ENCODE data around the gene C16orf87.
A peak's percentile ranks its signal among the peaks of the same experiment; 100 is the strongest.
"Not testable (repeated sequence)": the region's sequence is repeated elsewhere in the genome, so short reads cannot be mapped to it uniquely, and the experiment has no call there.

Gene C16orf87, protein sequence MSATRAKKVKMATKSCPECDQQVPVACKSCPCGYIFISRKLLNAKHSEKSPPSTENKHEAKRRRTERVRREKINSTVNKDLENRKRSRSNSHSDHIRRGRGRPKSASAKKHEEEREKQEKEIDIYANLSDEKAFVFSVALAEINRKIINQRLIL

DNA sequence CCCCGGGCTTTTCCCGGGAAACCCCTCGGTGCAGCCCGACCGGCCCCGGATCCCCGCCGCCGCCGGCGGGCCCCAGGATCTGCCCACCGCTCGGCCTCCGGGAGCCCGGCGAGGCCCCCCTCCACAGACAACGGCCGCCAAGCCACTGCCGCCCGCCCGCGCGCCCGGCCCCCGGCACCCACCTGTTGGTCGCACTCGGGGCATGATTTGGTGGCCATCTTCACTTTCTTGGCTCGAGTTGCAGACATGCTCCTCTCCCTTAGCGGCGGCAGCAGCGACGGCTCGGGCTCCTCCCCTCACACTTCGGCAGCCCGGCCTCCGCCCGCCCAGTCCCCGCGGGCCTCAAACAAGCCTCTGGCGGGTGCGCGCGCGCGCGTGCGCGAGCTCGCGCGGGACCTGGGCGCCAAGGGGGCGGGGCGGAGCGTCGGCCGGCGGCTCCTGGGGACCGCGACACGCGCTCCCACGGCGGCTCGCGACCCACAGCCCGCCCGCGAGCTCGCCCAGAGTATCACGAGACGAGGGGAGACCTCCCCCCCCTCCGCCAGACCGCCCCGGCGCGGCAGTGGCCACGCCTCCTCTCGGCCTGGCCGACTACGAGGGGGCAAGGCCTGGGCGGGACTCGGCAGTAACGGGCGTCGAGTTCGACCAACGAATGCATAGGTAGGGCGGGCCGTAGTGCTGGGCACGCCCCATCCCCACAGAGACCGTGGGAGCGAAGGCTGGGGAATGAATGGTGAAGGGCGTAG lies at the start of gene C16orf87:
C16orf87 (minus strand) TSS at position 279 of the 746 bp plus-strand sequence; CDS start at position 248, 31 bp downstream.
- DNase-seq: peak; percentile 92 to 94

DNA sequence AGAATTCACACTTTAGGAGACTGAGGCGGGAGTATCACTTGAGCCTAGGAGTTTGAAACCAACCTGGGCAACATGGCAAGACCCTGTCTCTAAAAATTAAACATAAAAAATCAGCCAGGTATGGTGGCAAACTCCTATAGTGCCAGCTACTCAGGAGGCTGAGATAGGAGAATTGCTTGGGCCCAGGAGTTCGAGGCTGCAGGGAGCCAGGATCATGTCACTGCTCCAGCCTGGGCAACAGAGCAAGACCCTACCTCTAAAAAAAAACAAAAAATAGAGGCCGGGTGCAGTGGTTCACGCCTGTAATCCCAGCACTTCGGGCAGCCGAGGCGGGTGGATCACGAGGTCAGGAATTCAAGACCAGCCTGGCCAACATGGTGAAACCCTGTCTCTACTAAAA lies 44.3 kb upstream of the C16orf87 start:
- no peak for DNase-seq

DNA sequence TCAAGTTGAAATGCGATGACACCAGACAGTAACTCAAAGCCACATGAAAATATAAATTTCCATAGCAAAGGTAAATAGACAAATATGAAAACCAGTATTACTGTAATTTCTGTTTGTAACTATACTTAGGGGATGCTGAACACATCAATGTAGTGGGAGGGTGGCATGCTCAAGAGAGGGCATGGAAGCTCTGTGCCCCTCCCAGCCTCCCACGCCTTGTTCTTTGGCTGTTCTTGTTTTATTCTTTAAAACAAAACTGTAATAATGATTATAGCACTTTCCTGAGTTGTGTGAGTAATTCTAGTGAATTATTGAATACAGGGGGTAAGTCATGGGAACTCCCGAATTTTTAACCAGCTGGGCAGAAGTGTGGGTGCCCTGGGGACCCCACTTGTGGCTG lies 42.2 kb upstream of the C16orf87 start:
- DNase-seq: no peak

GRCh38 chr16:46871597-46871996 lies 40.6 kb upstream of the C16orf87 start:
- no peak for DNase-seq

DNA sequence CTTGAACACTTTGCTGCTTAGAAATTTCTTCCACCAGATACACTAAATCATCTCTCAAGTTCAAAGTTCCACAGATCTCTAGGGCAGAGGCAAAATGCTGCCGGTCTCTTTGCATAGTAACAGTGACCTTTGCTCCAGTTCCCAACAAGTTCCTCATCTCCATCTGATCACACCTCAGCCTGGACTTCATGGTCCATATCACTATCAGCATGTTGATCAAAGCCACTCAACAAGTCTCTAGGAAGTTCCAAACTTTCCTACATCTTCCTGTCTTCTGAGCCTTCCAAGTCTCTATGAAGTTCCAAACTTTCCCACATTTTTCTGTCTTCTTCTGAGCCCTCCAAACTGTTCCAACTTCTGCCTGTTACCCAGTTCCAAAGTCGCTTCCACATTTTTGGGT lies 37.9 kb upstream of the C16orf87 start:
- DNase-seq: not testable (repeated sequence)

- DNase-seq: not testable (repeated sequence)
Observed at GRCh38 chr16:46867486-46867885, 36.5 kb upstream of the C16orf87 start.

DNA sequence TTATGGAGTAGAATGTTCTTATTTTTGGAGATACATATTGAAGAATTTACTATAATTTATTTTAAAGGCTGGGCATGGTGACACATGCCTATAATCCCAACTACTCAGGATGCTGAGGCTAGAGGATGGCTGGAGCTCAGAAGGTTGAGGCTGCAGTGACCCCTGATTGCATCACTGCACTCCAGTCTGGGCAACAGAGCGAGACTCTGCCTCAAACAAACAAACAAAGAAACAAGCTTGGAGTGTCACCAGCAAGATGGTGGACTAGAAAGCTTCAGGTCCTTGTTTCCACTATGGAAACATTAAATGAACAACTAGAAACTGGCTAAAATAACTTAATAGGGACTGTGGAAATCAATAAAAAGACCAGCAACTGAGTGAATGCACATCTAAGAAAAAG lies 35.3 kb upstream of the C16orf87 start:
- no peak for DNase-seq

GRCh38 chr16:46862555-46863447 lies 31.8 kb upstream of the C16orf87 start:
- no peak for DNase-seq

DNA sequence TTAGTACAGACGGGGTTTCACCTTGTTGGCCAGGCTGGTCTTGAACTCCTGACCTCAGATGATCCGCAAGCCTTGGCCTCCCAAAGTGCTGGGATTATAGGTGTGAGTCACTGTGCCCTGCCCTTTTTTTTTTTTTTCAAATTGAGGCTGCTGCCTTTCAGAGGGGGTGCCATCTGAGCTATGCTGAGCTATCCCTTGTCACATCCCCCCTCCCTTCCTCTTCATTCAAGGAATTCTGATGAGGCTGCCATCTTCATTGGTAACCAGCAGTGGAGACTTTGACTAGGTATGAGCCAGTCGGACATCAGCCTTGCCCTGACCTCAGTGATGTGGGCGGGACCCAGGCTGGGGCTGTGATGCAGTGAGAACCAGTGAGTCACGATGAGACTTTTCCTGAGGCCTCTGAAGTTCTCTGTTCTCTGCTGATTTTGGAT lies 28.8 kb upstream of the C16orf87 start:
- DNase-seq: peak in 1 of 2 donors; percentile 61

GRCh38 chr16:46858151-46858550 lies 27.2 kb upstream of the C16orf87 start:
- DNase-seq: no peak

- DNase-seq: no peak
Observed at GRCh38 chr16:46857368-46857945, 26.5 kb upstream of the C16orf87 start.

GRCh38 chr16:46855389-46855788 lies 24.4 kb upstream of the C16orf87 start:
- DNase-seq: no peak

- no peak for DNase-seq
Observed at GRCh38 chr16:46854846-46855245, 23.9 kb upstream of the C16orf87 start.

DNA sequence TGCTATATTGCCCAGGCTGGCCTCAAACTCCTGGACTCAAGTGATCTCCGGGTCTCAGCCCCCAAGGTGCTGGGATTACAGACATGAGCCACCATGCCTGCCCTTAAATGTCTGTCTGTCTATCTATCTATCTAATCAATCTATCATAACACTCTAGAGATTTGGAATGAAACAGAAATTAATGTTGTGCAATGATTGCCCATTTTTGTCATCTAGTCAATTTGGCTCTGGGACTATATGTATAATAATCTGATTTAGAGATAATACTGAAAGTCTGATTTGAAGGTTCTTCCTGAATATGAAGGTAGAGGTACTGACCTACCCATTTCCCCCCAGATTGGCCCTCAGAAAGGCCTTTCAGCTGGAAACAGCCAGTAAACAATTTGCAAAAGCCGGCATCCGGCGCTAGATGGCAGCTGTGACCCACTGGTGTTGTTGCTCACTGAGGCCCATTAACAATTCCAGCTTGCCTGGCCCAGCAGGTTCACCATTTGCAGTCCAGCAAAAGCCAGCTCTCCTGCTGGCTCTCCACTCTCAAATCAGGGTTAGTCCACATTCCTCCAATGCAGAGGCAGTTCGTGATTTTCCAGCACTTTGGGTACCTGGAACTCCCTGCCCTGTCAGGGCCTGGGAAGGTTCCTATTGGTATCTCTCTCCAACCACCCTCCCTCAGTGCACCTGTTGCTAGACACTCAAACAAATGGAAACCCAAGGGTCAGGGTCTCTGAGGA lies 22.9 kb upstream of the C16orf87 start:
- DNase-seq: peak; percentile 52 to 65

DNA sequence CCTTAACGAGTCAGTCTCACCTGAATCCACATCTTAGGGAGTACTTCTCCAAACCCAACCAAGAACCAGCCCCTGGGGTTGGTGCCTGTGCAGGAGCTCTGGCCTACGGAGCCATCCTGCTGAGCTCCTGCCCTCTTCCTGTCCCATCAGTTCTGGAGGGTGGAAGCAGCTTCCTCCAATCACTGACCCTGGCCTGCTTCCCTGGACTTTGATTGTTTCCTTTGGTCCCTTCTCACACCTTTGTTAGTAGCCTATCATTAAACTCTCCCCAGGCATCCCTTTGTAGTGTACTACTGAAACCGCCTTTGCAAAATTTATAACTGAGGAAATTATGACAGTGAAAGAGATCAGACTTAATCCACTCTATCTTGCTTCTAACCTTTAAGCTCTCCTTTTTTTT lies 21.1 kb upstream of the C16orf87 start:
- no peak for DNase-seq

GRCh38 chr16:46850619-46851555 lies 19.9 kb upstream of the C16orf87 start:
- no peak for DNase-seq

DNA sequence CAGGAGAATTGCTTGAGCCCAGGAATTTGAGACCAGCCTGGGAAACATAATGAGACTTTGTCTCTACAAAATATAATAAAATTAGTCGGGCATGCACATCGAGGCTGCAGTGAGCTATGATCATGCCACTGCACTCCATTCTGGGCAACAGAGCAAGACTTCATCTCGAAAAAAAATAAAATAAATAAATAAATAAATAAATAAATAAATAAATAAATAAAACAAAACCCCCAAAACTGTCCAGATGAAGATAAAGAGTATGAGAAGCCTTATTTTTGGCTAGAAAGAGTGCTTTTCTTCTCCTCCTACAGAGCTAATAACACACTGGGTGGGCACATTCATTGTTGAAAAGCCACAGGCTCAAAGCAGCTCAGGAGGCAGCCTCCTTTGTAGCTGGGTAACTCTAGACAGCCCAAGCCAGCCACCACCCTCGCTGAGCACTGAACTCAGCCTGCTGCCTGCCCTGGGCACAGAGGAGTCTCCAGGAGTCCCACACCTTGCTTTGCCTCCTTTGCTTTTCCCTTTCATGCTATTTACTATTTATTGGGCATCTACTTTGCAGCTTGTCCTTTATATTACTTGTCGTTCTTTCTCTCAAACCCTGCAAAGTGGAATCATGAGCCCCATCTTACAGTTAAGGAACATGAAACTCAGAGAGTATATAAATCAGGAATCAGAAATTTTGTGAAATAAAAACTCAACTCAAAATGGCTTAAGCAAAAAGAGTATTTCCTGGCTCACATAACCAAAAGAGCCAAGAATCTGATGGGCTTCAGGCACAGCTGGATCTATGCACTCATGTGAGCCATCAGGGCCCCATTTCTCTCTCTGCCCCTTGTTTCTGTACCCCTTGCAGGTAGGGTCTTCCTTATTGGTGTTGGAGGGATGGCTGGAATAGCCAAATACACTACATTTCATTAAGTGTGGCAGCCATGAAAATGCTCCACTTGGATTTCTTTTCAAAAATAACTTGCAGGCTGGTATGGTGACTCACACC lies 18.1 kb upstream of the C16orf87 start:
- DNase-seq: no peak

DNA sequence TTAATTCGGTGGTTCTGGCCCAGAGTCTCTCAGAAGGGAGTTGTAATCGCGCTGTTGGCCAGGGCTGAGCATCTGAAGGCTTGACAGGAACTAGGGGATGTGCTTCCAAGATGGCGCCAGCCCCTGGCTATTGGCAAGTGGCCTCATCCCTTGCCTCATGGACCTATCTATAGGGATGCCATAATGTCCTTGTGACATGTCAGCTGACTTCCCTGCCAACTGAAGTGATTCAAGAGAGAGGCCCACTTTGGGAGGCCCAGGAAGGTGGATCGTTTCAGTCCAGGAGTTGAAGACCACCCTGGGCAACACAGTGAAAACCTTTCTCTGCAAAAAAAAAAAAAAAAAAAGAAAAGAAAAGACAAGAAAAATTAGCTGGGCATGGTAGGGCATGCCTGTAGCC lies 15.0 kb upstream of the C16orf87 start:
- DNase-seq: no peak

DNA sequence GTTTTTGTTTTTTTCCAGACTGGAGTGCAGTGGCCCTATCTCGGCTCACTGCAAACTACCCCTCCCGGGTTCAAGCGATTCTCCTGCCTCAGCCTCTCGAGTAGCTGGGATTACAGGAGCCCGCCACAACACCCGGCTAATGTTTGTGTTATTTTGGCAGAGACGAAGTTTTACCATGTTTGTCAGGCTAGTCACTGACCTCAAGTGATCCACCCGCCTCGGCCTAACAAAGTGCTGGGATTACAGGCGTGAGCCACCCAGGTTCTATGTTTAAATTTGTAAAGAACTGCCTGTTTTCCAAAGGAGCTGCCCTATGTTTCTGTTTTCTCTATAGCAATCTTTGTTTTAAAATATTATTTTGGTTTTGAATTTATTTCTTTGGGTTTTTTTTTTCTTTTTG lies 13.8 kb upstream of the C16orf87 start:
- no peak for DNase-seq

Measured in CD4-positive, alpha-beta T cell treated with Interleukin-1 beta for 1 hour (primary cell).